Nucleus accumbens (tissue), 56 donors: ENCODE data around the gene SEC23B.

ENCODE experiments used
- DNase-seq, 56 donors: peaks; one replicate each; lab custom pipeline; 2025; lab: John Stamatoyannopoulos, UW

Gene SEC23B

GRCh38 chr20:18580012-18580411 lies 72.3 kb downstream of the SEC23B start:
- no peak for DNase-seq

- DNase-seq, result no peak
Measured at GRCh38 chr20:18585134-18585533, 77.4 kb downstream of the SEC23B start.

GRCh38 chr20:18587665-18588573 lies 80.2 kb downstream of the SEC23B start, which contains the start of gene DTD1:
DTD1 (plus strand) TSS chr20:18588054; CDS start chr20:18588073, 19 bp downstream.
- peak in 55 of 56 donors; percentile 25 to 95 (median 86) for DNase-seq

- peak in 16 of 56 donors; percentile 10 to 58 (median 34) for DNase-seq
Measured at GRCh38 chr20:18588574-18588933, 80.8 kb downstream of the SEC23B start.

- no peak for DNase-seq
Measured at GRCh38 chr20:18589941-18590674, 82.4 kb downstream of the SEC23B start.

- no peak for DNase-seq
Measured at GRCh38 chr20:18596270-18596669, 88.5 kb downstream of the SEC23B start.

GRCh38 chr20:18609741-18610140 lies 102.0 kb downstream of the SEC23B start:
- no peak for DNase-seq
